Measurements from ENCODE around the gene RFFL. TPM values are rescaled to one million over a fixed set of nuclear protein-coding genes. Genes with fewer than 3 reads are reported as not detected.

RFFL gene
- total RNA-seq, 2 donors from 2014 or later = 12.2 to 20.1 TPM

DNA sequence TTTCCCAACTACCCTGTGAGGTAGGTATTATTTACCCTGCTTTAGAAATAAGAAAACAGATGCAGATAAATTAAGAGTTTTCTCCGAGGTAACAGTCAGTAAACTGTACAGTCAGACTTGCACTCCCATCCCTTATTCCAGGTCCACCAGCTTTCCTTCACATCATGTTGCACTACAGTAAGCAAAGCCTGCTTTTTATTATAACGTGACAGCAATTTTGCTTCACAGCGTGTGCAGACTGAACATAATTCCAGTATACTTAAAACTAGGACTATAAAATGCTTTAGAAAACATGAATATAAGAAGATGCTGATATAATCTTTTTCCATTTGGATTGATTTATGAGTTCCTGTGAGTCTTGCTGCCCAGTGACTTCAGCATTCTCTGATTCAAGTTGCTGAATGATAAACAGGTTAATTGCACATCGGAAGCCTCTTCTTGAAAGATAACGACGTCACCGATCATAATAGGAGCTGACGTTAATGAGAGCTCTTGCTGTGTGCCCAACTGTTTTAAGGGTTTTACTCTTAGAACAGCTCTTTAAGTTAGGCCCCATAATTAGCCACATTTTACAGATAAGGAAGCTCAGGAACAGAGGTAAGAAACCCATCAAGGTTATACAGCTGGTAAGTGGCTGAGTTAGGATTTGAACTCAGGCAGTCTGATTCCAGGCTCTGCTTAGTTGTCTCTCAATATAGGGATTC lies 81.8 kb downstream of the RFFL start:
- DNase-seq (ENCODE audit: low spot score) = no peak
- H3K27me3 ChIP-seq = no peaks in the 10 kb centered on the region
- peaks cover 0 to 23% of the 10 kb centered on the region in 2 donors for H3K4me1 ChIP-seq
- H3K36me3 ChIP-seq = peaks cover 9% of the 10 kb centered on the region
- TF ChIP-seq, protein P1, sequence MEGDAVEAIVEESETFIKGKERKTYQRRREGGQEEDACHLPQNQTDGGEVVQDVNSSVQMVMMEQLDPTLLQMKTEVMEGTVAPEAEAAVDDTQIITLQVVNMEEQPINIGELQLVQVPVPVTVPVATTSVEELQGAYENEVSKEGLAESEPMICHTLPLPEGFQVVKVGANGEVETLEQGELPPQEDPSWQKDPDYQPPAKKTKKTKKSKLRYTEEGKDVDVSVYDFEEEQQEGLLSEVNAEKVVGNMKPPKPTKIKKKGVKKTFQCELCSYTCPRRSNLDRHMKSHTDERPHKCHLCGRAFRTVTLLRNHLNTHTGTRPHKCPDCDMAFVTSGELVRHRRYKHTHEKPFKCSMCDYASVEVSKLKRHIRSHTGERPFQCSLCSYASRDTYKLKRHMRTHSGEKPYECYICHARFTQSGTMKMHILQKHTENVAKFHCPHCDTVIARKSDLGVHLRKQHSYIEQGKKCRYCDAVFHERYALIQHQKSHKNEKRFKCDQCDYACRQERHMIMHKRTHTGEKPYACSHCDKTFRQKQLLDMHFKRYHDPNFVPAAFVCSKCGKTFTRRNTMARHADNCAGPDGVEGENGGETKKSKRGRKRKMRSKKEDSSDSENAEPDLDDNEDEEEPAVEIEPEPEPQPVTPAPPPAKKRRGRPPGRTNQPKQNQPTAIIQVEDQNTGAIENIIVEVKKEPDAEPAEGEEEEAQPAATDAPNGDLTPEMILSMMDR (IDR thresholded peaks at IDR 0.05) = no peak
- no peaks in the 10 kb centered on the region for H3K9me3 ChIP-seq
- peak overlapping the region; percentile 83 to 94 for H3K4me3 ChIP-seq
- H3K27ac ChIP-seq = peak overlapping the region; percentile 96 to 97

- H3K4me3 ChIP-seq = peak overlapping the region; percentile 83 to 94
- H3K27me3 ChIP-seq = no peaks in the 10 kb centered on the region
- H3K4me1 ChIP-seq = peaks cover 0 to 23% of the 10 kb centered on the region in 2 donors
- TF ChIP-seq, protein P1 (IDR thresholded peaks at IDR 0.05) = peak in 1 of 2 donors; percentile 45
- H3K9me3 ChIP-seq = no peaks in the 10 kb centered on the region
- DNase-seq (ENCODE audit: low spot score) = peak; percentile 82
- H3K27ac ChIP-seq = peak overlapping the region; percentile 96 to 97
- peaks cover 2% of the 10 kb centered on the region for H3K36me3 ChIP-seq
Measured at GRCh38 chr17:34980681-34981537, 82.6 kb downstream of the RFFL start.

DNA sequence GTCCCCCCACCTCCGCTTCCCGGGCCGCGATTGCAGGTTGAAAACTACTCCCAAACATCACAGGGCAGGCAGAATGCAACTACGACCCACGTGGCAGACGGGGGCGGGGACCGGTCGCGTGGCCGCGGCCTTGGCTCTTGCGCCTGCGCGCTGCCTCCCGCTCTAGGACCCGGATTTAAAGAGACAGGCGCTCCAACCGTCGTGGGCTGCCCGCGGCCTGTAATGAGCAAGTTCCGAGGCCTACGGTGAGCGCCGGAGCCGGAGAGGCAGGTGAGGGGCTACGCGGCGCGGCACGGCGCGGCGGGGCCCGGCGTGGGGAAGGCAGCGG lies 83.2 kb downstream of the RFFL start, which contains the start of gene LIG3:
Gene LIG3 (plus strand): TSS at position 160 of the 328 bp plus-strand sequence. CDS start 2,494 bp downstream, outside the sequence.
- TF ChIP-seq, protein P1 (IDR thresholded peaks at IDR 0.05) = no peak
- no peaks in the 10 kb centered on the region for H3K9me3 ChIP-seq
- no peaks in the 10 kb centered on the region for H3K27me3 ChIP-seq
- H3K27ac ChIP-seq = peak within 1 kb of the TSS; percentile 96 to 97
- H3K4me1 ChIP-seq = peaks cover 0 to 23% of the 10 kb centered on the region in 2 donors
- H3K4me3 ChIP-seq = peak within 1 kb of the TSS; percentile 83 to 94
- H3K36me3 ChIP-seq = no peaks in the 10 kb centered on the region
- peak; percentile 96 for DNase-seq (ENCODE audit: low spot score)

DNA sequence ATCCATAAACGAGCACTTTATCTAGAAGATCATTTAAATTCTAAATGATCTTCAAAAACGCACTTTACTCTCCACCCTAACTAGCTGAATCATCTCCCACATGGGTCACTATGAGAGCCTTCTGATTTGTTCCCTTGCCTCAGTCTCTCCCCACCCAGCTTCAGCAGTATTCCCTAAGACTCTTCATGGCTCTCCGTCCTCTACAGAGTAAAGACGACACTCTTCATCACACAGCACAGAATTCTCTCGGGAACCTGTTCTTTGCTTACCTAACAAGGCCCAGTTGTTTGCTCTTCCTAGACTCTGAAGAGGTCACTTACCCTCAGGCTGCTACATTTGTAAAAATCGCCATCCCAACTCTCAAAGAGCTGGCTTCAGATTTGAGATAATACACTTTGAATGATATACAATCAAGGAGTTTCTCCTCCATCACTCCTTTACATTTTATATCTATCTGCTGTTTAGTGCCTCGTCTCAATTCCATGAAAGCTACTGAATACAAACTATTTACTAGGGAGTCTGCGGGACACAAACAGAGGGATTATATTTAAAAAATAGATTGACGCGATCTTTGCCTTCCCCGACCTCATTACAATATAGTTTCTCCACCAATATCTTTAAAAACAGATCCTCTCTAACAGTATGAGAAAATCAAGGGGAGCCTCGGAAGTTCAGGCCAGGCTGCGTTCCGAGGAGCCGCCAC lies 83.7 kb downstream of the RFFL start:
- Histone ChIP-seq H3K27ac (peak overlapping the region; percentile 96 to 97), H3K4me3 (peak overlapping the region; percentile 83 to 94), H3K4me1 (peaks cover 0 to 23% of the 10 kb centered on the region in 2 donors), H3K27me3 (no peaks in the 10 kb centered on the region), H3K36me3 (no peaks in the 10 kb centered on the region), H3K9me3 (no peaks in the 10 kb centered on the region)
- DNase-seq (ENCODE audit: low spot score) = no peak
- TF ChIP-seq, protein P1 (IDR thresholded peaks at IDR 0.05) = no peak

GRCh38 chr17:34979153-34979552 lies 84.4 kb downstream of the RFFL start:
- no peaks in the 10 kb centered on the region for H3K9me3 ChIP-seq
- H3K27ac ChIP-seq = peak overlapping the region in 1 of 2 donors; percentile 96

More at GRCh38 chr17:34979153-34979552, 84.4 kb downstream of the RFFL start:
- TF ChIP-seq, protein P1 (IDR thresholded peaks at IDR 0.05) = no peak
- DNase-seq (ENCODE audit: low spot score) = no peak
- no peaks in the 10 kb centered on the region for H3K27me3 ChIP-seq
- no peak overlapping the region for H3K4me3 ChIP-seq
- no peaks in the 10 kb centered on the region for H3K36me3 ChIP-seq
- H3K4me1 ChIP-seq = peaks cover 0 to 23% of the 10 kb centered on the region in 2 donors

Data from right atrium auricular region (tissue), 2 donors.